Common myeloid progenitor, CD34-positive (primary cell): Measurements from ENCODE around the gene VASP.
A peak's percentile ranks its signal among the peaks of the same experiment; 100 is the strongest.

ENCODE experiments used
- CTCF ChIA-PET: fragments of 350-600 bp; sonication (Branson Sonifier 250); formaldehyde crosslinking; loops from one replicate; lab custom pipeline; 2021; ENCODE audit warnings: antibody characterized with exemption; lab: Charles Lee
- POLR2A ChIA-PET: fragments of 350-600 bp; sonication (Branson Sonifier 250); formaldehyde crosslinking; loops from one replicate; lab custom pipeline; 2021; ENCODE audit warnings: antibody characterized with exemption; lab: Charles Lee
- DNase-seq, 3 donors: peaks; one replicate each; pipeline versions ENCODE4 v3.0.0 to v3.0.0-alpha.2; 2013
- H3K27ac ChIP-seq, 2 experiments: 1 replicate in 1 of 2; 2 replicates in 1 of 2; pipeline ENCODE4 v1.7.0; 2013; ENCODE audit warnings: inconsistent platforms in 2 of 2, low read length in 2 of 2, mild to moderate bottlenecking in 2 of 2, low read depth in 1 of 2, moderate library complexity in 1 of 2; ENCODE audit not compliant: severe bottlenecking in 2 of 2, insufficient read depth in 1 of 2, poor library complexity in 1 of 2
- H3K27me3 ChIP-seq, 5 experiments: replicated peaks in 2 of 5; 1 replicate in 3 of 5; 2 replicates in 2 of 5; pipeline versions ENCODE4 v1.6.1 to v1.7.0; 2013; ENCODE audit warnings: low read length in 4 of 5, mild to moderate bottlenecking in 2 of 5, moderate library complexity in 2 of 5, inconsistent platforms in 1 of 5; ENCODE audit not compliant: insufficient read depth in 5 of 5, control insufficient read depth in 4 of 5
- H3K36me3 ChIP-seq, 4 experiments: 1 replicate in 2 of 4; 2 replicates in 2 of 4; pipeline versions ENCODE4 v1.6.1 to v1.7.0; 2013; ENCODE audit warnings: low read length in 3 of 4, control low read depth in 1 of 4, mild to moderate bottlenecking in 1 of 4; ENCODE audit not compliant: control insufficient read depth in 4 of 4, insufficient read depth in 4 of 4
- H3K4me1 ChIP-seq, 4 experiments: 1 replicate in 3 of 4; 2 replicates in 1 of 4; pipeline versions ENCODE4 v1.6.1 to v1.7.1; 2013; ENCODE audit warnings: low read length in 3 of 4, mild to moderate bottlenecking in 3 of 4, control low read depth in 1 of 4, inconsistent platforms in 1 of 4, moderate library complexity in 1 of 4; ENCODE audit not compliant: control insufficient read depth in 4 of 4, insufficient read depth in 4 of 4; ENCODE audit errors: control extremely low read depth in 1 of 4
- H3K4me3 ChIP-seq, 7 experiments: 1 replicate in 4 of 7; 2 replicates in 3 of 7; pipeline versions ENCODE4 v1.5.1 to v1.7.0; 2013; ENCODE audit warnings: mild to moderate bottlenecking in 7 of 7, low read length in 6 of 7, moderate library complexity in 6 of 7, inconsistent platforms in 2 of 7, low read depth in 2 of 7, control low read depth in 1 of 7; ENCODE audit not compliant: insufficient read depth in 4 of 7, control insufficient read depth in 1 of 7; ENCODE audit errors: extremely low read depth in 1 of 7
- H3K9me3 ChIP-seq, 5 experiments: 1 replicate in 4 of 5; 2 replicates in 1 of 5; pipeline versions ENCODE4 v1.6.1 to v1.7.1; 2013; ENCODE audit warnings: low read length in 4 of 5, mild to moderate bottlenecking in 2 of 5, inconsistent platforms in 1 of 5, low read depth in 1 of 5, moderate library complexity in 1 of 5; ENCODE audit not compliant: control insufficient read depth in 4 of 5, insufficient read depth in 2 of 5; ENCODE audit errors: control extremely low read depth in 1 of 5
- WGBS: methylation state at CpG from one replicate; pipeline ENCODE4 v1.1.5; 2013; ENCODE audit not compliant: insufficient coverage; 5-methylcytosine and 5-hydroxymethylcytosine counted together

VASP gene

DNA sequence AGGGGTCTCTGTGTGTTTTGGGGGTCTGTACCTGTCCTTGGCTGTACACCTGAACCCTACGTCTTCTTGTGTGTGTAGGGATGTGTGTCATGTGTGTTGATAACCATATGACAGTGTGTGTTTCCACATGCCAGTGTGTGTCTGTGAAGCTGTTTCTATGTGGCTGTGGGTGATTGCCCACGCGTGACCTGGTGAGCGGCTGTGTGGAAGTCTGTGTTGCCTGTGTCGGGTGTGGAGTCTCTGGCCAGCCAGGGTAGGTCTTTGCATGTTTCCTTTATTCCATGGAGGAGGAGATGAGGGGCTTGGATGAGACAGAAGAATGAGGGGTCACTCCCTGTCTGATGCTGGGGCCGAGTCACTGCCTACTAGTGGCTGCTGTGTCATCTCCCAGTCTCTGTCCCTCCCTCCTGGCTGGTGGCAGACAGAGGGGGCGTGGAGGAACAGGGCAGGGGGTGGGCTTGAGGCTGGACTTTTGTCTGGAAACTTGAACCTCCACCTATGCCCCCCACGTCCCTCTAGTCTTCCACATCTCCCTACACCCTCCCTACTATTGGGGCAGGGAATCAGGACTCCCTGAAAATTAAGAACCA is 42.3 kb upstream of the VASP start:
- Histone ChIP-seq H3K27ac (no peak overlapping the region), H3K36me3 (peaks cover 0 to 14% (median 0%) of the 10 kb centered on the region in 4 experiments), H3K9me3 (no peaks in the 10 kb centered on the region), H3K4me3 (no peak overlapping the region), H3K27me3 (peaks cover 0 to 15% (median 0%) of the 10 kb centered on the region in 5 experiments), H3K4me1 (peaks cover 0 to 29% (median 14%) of the 10 kb centered on the region in 4 experiments)
- no peak for DNase-seq
- ChIA-PET POLR2A (interaction anchor here (2.9 kb wide), 1 partner anchor 9 kb away, joined by 14 read pairs; no protein-coding TSS in a partner anchor), CTCF (interaction anchor here (1.0 to 9.3 kb wide), 4 partner anchors 8 to 25 kb away, joined by 3 to 75 read pairs (median 30); no protein-coding TSS in a partner anchor)
- 66% methylated on average over 6 of the region's 8 CpGs for WGBS

DNA sequence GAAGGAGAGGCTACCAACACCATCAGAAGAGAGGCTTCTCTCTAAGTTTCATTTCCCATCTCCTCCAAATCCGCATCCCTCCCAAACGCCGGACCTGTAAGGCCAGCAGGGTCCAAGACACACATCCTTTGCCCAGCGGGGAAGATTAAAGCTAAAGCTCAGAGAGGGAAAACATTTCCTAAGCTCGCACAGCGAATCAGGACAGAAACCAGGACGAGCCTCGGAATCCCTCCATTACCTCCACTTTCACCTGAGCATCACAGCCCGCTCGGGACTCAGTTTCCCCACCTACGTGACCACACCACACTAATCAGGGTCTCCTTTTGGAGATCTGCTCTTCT is 40.2 kb upstream of the VASP start:
- POLR2A ChIA-PET: interaction anchor here (1.0 to 4.7 kb wide), 9 partner anchors 10 to 39 kb away, joined by 4 to 54 read pairs (median 12); no protein-coding TSS in a partner anchor
- Histone ChIP-seq H3K27ac (peak overlapping the region; percentile 88 to 97), H3K4me3 (peak overlapping the region; percentile 46 to 100 (median 97)), H3K4me1 (peaks cover 0 to 33% (median 27%) of the 10 kb centered on the region in 4 experiments), H3K36me3 (peaks cover 0 to 36% (median 7%) of the 10 kb centered on the region in 4 experiments), H3K9me3 (no peaks in the 10 kb centered on the region), H3K27me3 (peaks cover 0 to 35% (median 9%) of the 10 kb centered on the region in 5 experiments)
- no peak for DNase-seq
- 2% methylated on average over 8 of the region's 11 CpGs for WGBS
- CTCF ChIA-PET: interaction anchor here (1.0 to 9.3 kb wide), 9 partner anchors 9 to 175 kb away, joined by 3 to 75 read pairs (median 14); no protein-coding TSS in a partner anchor

DNA sequence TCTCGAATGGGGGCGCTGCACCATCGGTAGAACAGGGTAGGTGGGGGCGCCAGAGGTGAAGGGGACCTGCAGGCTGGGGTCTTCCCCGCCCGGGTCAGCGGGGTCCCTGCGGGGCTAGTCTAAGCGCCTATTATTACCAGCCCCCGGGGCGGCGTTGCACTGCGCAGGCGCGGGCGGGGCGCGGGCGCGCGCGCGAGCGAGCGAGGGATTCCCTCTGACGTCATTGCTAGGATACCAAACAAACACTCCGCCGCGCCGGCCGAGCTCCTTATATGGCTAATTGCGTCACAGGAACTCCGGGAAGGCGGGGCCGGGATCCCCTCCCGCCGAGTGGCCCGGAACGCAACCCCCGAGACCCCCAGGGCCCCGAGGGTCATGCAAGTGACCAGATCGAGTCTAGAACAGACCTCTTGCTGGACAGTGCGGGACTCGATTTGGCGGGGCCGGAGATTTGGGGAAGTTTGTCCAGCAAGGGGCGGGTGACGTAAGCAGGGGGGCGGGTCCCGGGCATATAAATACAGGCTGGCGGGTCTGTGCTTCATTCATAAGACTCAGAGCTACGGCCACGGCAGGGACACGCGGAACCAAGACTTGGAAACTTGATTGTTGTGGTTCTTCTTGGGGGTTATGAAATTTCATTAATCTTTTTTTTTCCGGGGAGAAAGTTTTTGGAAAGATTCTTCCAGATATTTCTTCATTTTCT is 39.7 kb upstream of the VASP start, which contains the start of gene FOSB:
FOSB (plus strand) TSS at position 541 of the 703 bp plus-strand sequence. CDS start 591 bp downstream, outside the sequence.
- Histone ChIP-seq H3K4me1 (peaks cover 0 to 33% (median 30%) of the 10 kb centered on the region in 4 experiments), H3K9me3 (no peaks in the 10 kb centered on the region), H3K4me3 (peak within 1 kb of the TSS; percentile 72 to 100 (median 97)), H3K36me3 (peaks cover 0 to 41% (median 9%) of the 10 kb centered on the region in 4 experiments), H3K27ac (peak within 1 kb of the TSS; percentile 88 to 97), H3K27me3 (peaks cover 0 to 40% (median 14%) of the 10 kb centered on the region in 5 experiments)
- CTCF ChIA-PET: interaction anchor here (1.0 to 9.3 kb wide), 8 partner anchors 9 to 175 kb away, joined by 3 to 75 read pairs (median 14); no protein-coding TSS in a partner anchor
- POLR2A ChIA-PET: interaction anchor here (0.5 to 4.7 kb wide), 14 partner anchors 11 to 1263 kb away, joined by 3 to 54 read pairs (median 8); no protein-coding TSS in a partner anchor
- peak; percentile 94 to 97 (median 96) for DNase-seq
- 0% methylated on average over 31 of the region's 56 CpGs for WGBS

DNA sequence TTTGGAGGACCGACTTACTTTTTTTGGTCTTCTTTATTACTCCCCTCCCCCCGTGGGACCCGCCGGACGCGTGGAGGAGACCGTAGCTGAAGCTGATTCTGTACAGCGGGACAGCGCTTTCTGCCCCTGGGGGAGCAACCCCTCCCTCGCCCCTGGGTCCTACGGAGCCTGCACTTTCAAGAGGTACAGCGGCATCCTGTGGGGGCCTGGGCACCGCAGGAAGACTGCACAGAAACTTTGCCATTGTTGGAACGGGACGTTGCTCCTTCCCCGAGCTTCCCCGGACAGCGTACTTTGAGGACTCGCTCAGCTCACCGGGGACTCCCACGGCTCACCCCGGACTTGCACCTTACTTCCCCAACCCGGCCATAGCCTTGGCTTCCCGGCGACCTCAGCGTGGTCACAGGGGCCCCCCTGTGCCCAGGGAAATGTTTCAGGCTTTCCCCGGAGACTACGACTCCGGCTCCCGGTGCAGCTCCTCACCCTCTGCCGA is 39.1 kb upstream of the VASP start:
- Histone ChIP-seq H3K4me1 (peaks cover 0 to 34% (median 33%) of the 10 kb centered on the region in 4 experiments), H3K4me3 (peak overlapping the region; percentile 72 to 100 (median 97)), H3K27me3 (peaks cover 0 to 45% (median 16%) of the 10 kb centered on the region in 5 experiments), H3K36me3 (peaks cover 0 to 45% (median 12%) of the 10 kb centered on the region in 4 experiments), H3K9me3 (no peaks in the 10 kb centered on the region), H3K27ac (peak overlapping the region; percentile 88 to 97)
- ChIA-PET POLR2A (interaction anchor here (0.5 to 4.7 kb wide), 16 partner anchors 10 to 1262 kb away, joined by 3 to 54 read pairs (median 6); no protein-coding TSS in a partner anchor), CTCF (interaction anchor here (1.0 to 9.3 kb wide), 9 partner anchors 10 to 174 kb away, joined by 3 to 75 read pairs (median 14); no protein-coding TSS in a partner anchor)
- under 1% methylated on average over 29 of the region's 31 CpGs for WGBS
- no peak for DNase-seq

DNA sequence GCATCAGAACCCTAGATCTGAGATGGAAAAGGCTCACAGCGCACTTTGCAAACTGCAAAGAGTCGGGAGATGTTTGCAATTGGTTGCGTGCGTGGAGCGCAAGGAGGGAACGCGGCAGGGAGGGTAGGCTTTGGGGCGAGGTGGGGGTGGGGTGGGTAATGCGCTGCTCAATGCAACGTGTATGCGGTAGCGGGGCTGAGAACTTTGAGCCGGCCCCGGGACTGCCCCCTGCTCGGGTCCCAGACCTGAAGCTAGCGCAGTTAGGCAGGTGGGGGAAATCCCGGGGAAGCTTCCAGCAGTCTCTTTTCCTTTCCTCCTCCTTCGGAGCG is 38.5 kb upstream of the VASP start:
- DNase-seq: peak in 1 of 3 donors; percentile 56
- H3K27ac ChIP-seq: peak overlapping the region; percentile 88 to 97
- H3K9me3 ChIP-seq: no peaks in the 10 kb centered on the region
- peaks cover 0 to 50% (median 18%) of the 10 kb centered on the region in 5 experiments for H3K27me3 ChIP-seq
- 0% methylated on average over 15 of the region's 19 CpGs for WGBS
- ChIA-PET POLR2A (interaction anchor here (1.0 to 4.7 kb wide), 8 partner anchors 10 to 208 kb away, joined by 3 to 54 read pairs (median 6); no protein-coding TSS in a partner anchor), CTCF (interaction anchor here (1.7 to 9.3 kb wide), 4 partner anchors 10 to 29 kb away, joined by 7 to 75 read pairs (median 47); no protein-coding TSS in a partner anchor)
- H3K4me3 ChIP-seq: peak overlapping the region; percentile 72 to 100 (median 97)
- peaks cover 0 to 34% (median 33%) of the 10 kb centered on the region in 4 experiments for H3K4me1 ChIP-seq
- peaks cover 0 to 45% (median 12%) of the 10 kb centered on the region in 4 experiments for H3K36me3 ChIP-seq

GRCh38 chr19:45469132-45469944 is 37.9 kb upstream of the VASP start:
- CTCF ChIA-PET: interaction anchor here (1.7 to 9.3 kb wide), 4 partner anchors 9 to 29 kb away, joined by 7 to 75 read pairs (median 47); no protein-coding TSS in a partner anchor
- under 1% methylated on average over 53 of the region's 66 CpGs for WGBS
- peaks cover 0 to 34% (median 33%) of the 10 kb centered on the region in 4 experiments for H3K4me1 ChIP-seq
- H3K36me3 ChIP-seq: peaks cover 0 to 45% (median 12%) of the 10 kb centered on the region in 4 experiments
- POLR2A ChIA-PET: interaction anchor here (1.0 to 4.7 kb wide), 7 partner anchors 9 to 29 kb away, joined by 3 to 54 read pairs (median 4); no protein-coding TSS in a partner anchor
- peak overlapping the region; percentile 72 to 100 (median 97) for H3K4me3 ChIP-seq
- H3K27me3 ChIP-seq: peaks cover 0 to 53% (median 21%) of the 10 kb centered on the region in 5 experiments
- peak; percentile 81 to 89 (median 87) for DNase-seq
- no peaks in the 10 kb centered on the region for H3K9me3 ChIP-seq
- peak overlapping the region; percentile 88 to 97 for H3K27ac ChIP-seq
